Measurements from ENCODE around the gene ICA1. TPM values are rescaled to one million over a fixed set of nuclear protein-coding genes. Genes with fewer than 3 reads are reported as not detected.

Gene ICA1
- total RNA-seq, 1 experiment from 2014 or later, result 0.19 TPM

DNA sequence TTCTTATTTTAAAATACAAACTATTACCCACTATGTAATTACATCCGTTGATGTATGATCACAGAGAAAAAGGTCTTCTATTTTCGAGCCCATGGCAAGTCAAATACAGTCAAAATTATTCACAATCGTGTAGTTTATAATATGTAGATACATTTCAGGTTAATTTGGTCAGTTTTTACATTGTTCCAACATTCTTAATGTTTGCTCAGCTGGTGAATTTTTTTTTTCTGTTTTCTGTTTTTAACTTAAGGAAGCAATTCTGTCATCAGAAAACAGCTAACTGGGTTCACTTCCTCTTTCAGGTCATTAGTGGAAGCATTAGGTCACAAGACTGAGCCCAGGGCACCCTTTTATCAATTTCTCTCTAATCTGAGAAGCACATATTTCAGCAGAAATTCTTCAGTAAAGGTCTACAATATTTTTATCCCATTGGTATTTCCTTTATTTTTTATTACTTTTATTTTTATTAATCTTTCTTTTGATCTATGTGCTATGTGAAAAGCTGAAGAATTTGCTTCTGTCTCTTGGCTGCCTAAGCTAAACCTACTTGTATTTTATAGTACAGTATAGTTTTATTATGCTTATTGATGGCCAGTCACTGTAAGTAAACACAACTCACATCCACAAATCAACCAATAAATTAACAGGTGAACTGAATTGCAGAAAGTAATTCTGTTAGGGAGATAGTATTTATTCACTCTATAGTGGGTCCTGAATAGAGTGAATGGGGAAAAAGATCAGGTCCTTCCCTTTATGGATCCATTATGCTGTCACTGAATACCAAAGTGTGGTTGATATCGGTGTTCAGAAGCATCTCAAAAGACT lies 84.6 kb downstream of the ICA1 start:
- H3K4me2 ChIP-seq (ENCODE audit: low read depth, low read length, poor library complexity, severe bottlenecking), result peak overlapping the region; percentile 69
- peak overlapping the region; percentile 95 for H3K27ac ChIP-seq (ENCODE audit: low read length)
- no peaks in the 10 kb centered on the region for H3K36me3 ChIP-seq (ENCODE audit: insufficient read depth, low read length)
- no peaks in the 10 kb centered on the region for H3K27me3 ChIP-seq (ENCODE audit: low read length)
- no peaks in the 10 kb centered on the region for H3K9me2 ChIP-seq (replicated peaks; ENCODE audit: insufficient read depth, low read length)
- H3K79me2 ChIP-seq (ENCODE audit: low read length), result no peaks in the 10 kb centered on the region
- H3K4me3 ChIP-seq (ENCODE audit: low read length), result peak overlapping the region; percentile 45
- peak; percentile 89 for DNase-seq
- peak overlapping the region; percentile 76 for H2AFZ ChIP-seq (ENCODE audit: low read length)
- no peaks in the 10 kb centered on the region for H4K20me1 ChIP-seq (ENCODE audit: insufficient read depth, low read depth, low read length)
- peak overlapping the region; percentile 63 for H3K9ac ChIP-seq (ENCODE audit: low read length)
- H3K4me1 ChIP-seq (ENCODE audit: low read length), result peaks cover 50% of the 10 kb centered on the region
- no peaks in the 10 kb centered on the region for H3K9me3 ChIP-seq (ENCODE audit: low read length)

DNA sequence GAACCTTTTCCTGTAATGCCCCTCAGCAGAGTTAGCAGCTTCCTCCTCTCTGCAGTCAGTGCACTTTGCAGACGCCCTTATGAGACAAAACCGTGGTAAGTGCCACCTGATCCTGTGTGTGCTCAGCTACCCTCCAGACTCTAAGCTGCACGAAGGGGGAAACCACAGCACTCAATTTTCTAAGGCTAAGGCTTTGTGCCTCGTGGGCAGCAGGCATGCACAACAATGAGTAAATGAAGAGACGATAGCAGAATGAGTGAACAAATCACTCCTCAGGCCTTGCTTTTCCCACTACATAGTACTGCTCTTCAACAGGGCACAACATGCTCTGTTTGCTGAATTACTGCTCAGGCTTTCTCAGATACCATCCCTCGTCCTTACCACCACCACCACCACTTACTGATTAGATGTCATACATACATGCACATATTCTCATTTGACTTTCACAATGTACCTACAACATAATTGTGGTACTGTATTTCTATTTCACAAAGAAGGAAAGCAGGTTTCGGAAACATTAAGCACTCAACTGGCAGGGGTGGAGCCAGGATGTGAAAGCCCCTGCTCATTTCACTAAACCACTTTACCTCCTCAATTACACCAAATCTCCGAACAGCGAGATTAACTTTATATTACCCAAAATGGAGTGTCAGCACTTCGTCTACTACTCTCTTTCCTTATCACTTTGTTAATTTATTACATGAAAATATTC lies 85.4 kb downstream of the ICA1 start:
- H3K9ac ChIP-seq (ENCODE audit: low read length), result peak overlapping the region; percentile 63
- H3K36me3 ChIP-seq (ENCODE audit: insufficient read depth, low read length), result no peaks in the 10 kb centered on the region
- peak overlapping the region; percentile 45 for H3K4me3 ChIP-seq (ENCODE audit: low read length)

DNA sequence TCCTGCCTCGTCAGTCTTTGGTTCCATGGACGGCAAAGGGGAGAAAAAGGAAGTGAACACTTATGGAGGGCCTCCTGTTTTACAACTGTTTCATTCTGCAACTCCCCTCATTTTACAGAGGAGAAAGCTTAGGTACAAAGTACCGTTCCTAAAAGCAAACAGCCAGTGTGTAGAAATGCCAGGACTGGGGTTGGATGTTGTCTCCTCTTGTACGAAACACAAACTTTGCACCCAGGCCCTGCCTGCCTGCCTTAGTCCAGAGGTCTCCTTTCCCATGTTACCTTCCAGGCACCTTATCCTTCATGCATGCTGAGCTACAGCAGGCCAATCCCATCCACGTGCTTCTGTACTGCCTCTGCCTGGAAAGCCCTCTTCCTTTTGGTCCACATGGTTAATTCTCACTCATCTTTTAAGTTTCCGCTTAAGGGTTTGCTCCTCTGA lies 86.0 kb downstream of the ICA1 start:
- DNase-seq, result peak; percentile 44
- H3K4me1 ChIP-seq (ENCODE audit: low read length), result peaks cover 50% of the 10 kb centered on the region
- H3K36me3 ChIP-seq (ENCODE audit: insufficient read depth, low read length), result no peaks in the 10 kb centered on the region
- no peaks in the 10 kb centered on the region for H3K27me3 ChIP-seq (ENCODE audit: low read length)
- no peaks in the 10 kb centered on the region for H3K9me2 ChIP-seq (replicated peaks; ENCODE audit: insufficient read depth, low read length)
- peak overlapping the region; percentile 95 for H3K27ac ChIP-seq (ENCODE audit: low read length)
- H3K79me2 ChIP-seq (ENCODE audit: low read length), result no peaks in the 10 kb centered on the region
- H3K9me3 ChIP-seq (ENCODE audit: low read length), result no peaks in the 10 kb centered on the region
- peak overlapping the region; percentile 45; the same call in 1 of the 2 replicates for H3K4me3 ChIP-seq (ENCODE audit: low read length)
- H2AFZ ChIP-seq (ENCODE audit: low read length), result peak overlapping the region; percentile 76
- H3K4me2 ChIP-seq (ENCODE audit: low read depth, low read length, poor library complexity, severe bottlenecking), result peak overlapping the region; percentile 69
- H3K9ac ChIP-seq (ENCODE audit: low read length), result peak overlapping the region; percentile 63
- H4K20me1 ChIP-seq (ENCODE audit: insufficient read depth, low read depth, low read length), result no peaks in the 10 kb centered on the region

More for the DNA sequence above, 85.4 kb downstream of the ICA1 start:
- H4K20me1 ChIP-seq (ENCODE audit: insufficient read depth, low read depth, low read length), result no peaks in the 10 kb centered on the region
- DNase-seq, result peak; percentile 81
- peak overlapping the region; percentile 76 for H2AFZ ChIP-seq (ENCODE audit: low read length)
- H3K9me3 ChIP-seq (ENCODE audit: low read length), result no peaks in the 10 kb centered on the region
- no peaks in the 10 kb centered on the region for H3K9me2 ChIP-seq (replicated peaks; ENCODE audit: insufficient read depth, low read length)
- no peaks in the 10 kb centered on the region for H3K27me3 ChIP-seq (ENCODE audit: low read length)
- H3K4me2 ChIP-seq (ENCODE audit: low read depth, low read length, poor library complexity, severe bottlenecking), result peak overlapping the region; percentile 69
- peak overlapping the region; percentile 95 for H3K27ac ChIP-seq (ENCODE audit: low read length)
- peaks cover 50% of the 10 kb centered on the region for H3K4me1 ChIP-seq (ENCODE audit: low read length)
- no peaks in the 10 kb centered on the region for H3K79me2 ChIP-seq (ENCODE audit: low read length)

DNA sequence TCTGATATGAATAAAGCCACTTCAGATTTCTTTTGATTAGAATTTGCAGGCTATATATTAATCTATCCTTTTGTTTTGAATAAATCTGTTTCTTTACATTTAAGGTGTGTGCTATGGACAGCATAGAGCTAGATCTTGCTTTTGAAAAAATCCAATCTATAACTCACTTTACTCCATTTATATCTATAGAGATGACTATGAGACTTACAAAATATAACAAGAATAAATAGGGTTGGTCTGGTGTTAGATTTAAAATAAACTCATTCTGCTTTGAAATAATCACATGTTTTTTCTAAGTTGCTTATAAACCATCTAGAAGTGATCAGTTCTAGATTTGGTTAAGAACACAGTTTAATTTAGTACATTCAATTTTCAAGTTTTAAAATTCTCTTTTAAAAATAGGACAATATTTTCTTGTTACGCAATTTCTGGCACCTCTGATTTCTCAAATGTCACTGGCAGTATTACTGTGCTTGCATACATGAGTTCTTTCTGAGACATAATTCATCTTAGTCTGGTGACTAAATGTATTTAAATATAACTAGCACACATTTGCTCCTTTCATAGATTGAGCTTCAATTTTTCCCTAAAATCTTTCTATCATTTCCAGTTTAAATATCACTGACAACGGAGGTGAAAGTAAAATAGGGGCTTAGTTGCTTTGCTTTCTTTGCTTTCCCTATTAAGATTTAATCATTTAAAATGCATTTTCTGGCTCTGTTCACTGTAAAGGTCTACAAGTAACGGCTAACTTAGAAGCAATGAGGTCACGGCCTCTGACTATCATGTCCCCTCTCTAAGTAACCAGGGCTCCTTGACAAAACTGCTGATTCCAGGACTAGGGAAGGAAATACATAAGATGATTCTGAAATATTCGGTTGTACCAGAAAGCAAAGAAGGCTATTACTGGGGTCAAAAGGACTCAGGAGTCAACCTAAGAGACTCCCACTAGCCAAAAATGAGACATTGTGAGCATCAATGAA lies 89.3 kb downstream of the ICA1 start:
- Histone ChIP-seq H3K9me3 (ENCODE audit: low read length) (no peaks in the 10 kb centered on the region), H4K20me1 (ENCODE audit: insufficient read depth, low read depth, low read length) (no peaks in the 10 kb centered on the region), H3K79me2 (ENCODE audit: low read length) (no peaks in the 10 kb centered on the region), H3K4me3 (ENCODE audit: low read length) (no peak overlapping the region), H3K27ac (ENCODE audit: low read length) (no peak overlapping the region), H3K9me2 (replicated peaks; ENCODE audit: insufficient read depth, low read length) (no peaks in the 10 kb centered on the region), H2AFZ (ENCODE audit: low read length) (no peak overlapping the region), H3K36me3 (ENCODE audit: insufficient read depth, low read length) (no peaks in the 10 kb centered on the region), H3K9ac (ENCODE audit: low read length) (no peak overlapping the region), H3K4me2 (ENCODE audit: low read depth, low read length, poor library complexity, severe bottlenecking) (no peak overlapping the region), H3K27me3 (ENCODE audit: low read length) (no peaks in the 10 kb centered on the region), H3K4me1 (ENCODE audit: low read length) (peaks cover 46% of the 10 kb centered on the region)
- DNase-seq, result no peak

DNA sequence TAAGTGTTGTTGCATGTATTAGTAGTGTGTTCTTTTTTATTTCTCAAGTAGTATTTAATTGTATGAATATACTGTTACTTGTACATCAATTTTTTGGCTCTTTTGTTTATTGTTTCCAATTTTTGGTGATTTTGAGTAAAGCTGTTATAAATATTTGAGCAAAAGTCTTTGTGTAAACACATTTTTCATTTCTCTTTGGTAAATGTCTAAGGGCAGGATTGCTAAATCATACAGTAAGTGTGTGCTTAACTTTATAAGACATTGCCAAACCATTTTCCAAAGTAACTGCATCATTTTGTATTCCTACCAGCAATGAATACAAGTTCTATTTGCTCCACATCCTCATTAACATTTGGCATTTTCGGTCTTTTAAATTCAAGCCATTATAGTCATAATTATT lies 92.8 kb downstream of the ICA1 start:
- Histone ChIP-seq H3K27me3 (ENCODE audit: low read length) (no peaks in the 10 kb centered on the region), H3K36me3 (ENCODE audit: insufficient read depth, low read length) (no peaks in the 10 kb centered on the region), H3K4me1 (ENCODE audit: low read length) (peaks cover 31% of the 10 kb centered on the region), H3K79me2 (ENCODE audit: low read length) (no peaks in the 10 kb centered on the region), H3K4me3 (ENCODE audit: low read length) (no peak overlapping the region), H3K9me3 (ENCODE audit: low read length) (no peaks in the 10 kb centered on the region), H4K20me1 (ENCODE audit: insufficient read depth, low read depth, low read length) (no peaks in the 10 kb centered on the region), H3K9ac (ENCODE audit: low read length) (no peak overlapping the region), H3K9me2 (replicated peaks; ENCODE audit: insufficient read depth, low read length) (no peaks in the 10 kb centered on the region), H3K4me2 (ENCODE audit: low read depth, low read length, poor library complexity, severe bottlenecking) (peak overlapping the region; percentile 22), H3K27ac (ENCODE audit: low read length) (no peak overlapping the region), H2AFZ (ENCODE audit: low read length) (no peak overlapping the region)
- DNase-seq, result no peak

DNA sequence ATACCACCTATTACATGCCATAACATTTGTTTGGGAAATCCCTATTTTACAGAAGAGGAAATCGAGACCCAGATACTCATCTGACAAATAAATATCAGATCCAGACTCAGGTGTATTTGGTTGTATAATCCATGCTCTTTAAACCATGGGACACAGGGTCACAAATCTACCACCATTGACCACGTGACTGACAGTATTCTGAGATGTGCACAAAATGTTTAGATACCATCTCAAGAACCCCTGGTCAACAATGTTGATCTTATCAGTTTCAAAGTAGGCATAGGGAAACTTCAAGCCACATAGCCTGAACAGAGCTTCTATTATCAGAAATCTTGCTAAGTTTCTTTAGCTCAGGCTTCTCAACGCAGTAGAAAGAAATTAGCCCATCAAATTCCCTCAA lies 93.6 kb downstream of the ICA1 start:
- H3K9ac ChIP-seq (ENCODE audit: low read length), result no peak overlapping the region
- no peak overlapping the region for H3K27ac ChIP-seq (ENCODE audit: low read length)
- H3K79me2 ChIP-seq (ENCODE audit: low read length), result no peaks in the 10 kb centered on the region
- H3K27me3 ChIP-seq (ENCODE audit: low read length), result no peaks in the 10 kb centered on the region
- no peaks in the 10 kb centered on the region for H3K36me3 ChIP-seq (ENCODE audit: insufficient read depth, low read length)
- no peak overlapping the region for H2AFZ ChIP-seq (ENCODE audit: low read length)
- no peaks in the 10 kb centered on the region for H3K9me3 ChIP-seq (ENCODE audit: low read length)
- H3K4me2 ChIP-seq (ENCODE audit: low read depth, low read length, poor library complexity, severe bottlenecking), result no peak overlapping the region
- no peak overlapping the region for H3K4me3 ChIP-seq (ENCODE audit: low read length)
- no peaks in the 10 kb centered on the region for H4K20me1 ChIP-seq (ENCODE audit: insufficient read depth, low read depth, low read length)
- no peak for DNase-seq
- H3K9me2 ChIP-seq (replicated peaks; ENCODE audit: insufficient read depth, low read length), result no peaks in the 10 kb centered on the region
- H3K4me1 ChIP-seq (ENCODE audit: low read length), result peaks cover 31% of the 10 kb centered on the region

DNA sequence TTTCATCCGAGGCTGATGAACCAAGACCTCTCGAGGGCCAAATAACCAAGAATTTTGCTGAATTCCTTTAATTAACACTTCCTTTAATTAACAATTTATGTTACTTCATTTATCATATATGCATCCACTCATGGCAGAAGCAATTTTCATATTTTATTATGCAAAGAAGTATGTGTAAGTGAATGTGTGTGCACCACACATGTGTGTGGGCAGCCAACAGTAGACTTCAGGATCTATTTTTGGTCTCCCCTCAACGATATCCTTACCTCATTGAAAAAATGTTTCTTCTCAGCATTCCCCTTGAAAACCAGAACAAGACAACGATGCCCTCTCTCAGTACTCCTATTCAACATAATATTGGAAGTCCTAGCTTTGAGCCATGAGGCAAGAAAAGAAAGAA lies 96.8 kb downstream of the ICA1 start:
- Histone ChIP-seq H3K4me2 (ENCODE audit: low read depth, low read length, poor library complexity, severe bottlenecking) (no peak overlapping the region), H2AFZ (ENCODE audit: low read length) (no peak overlapping the region), H4K20me1 (ENCODE audit: insufficient read depth, low read depth, low read length) (no peaks in the 10 kb centered on the region), H3K79me2 (ENCODE audit: low read length) (no peaks in the 10 kb centered on the region), H3K9me3 (ENCODE audit: low read length) (no peaks in the 10 kb centered on the region), H3K9ac (ENCODE audit: low read length) (no peak overlapping the region), H3K4me3 (ENCODE audit: low read length) (no peak overlapping the region), H3K4me1 (ENCODE audit: low read length) (peaks cover 25% of the 10 kb centered on the region), H3K36me3 (ENCODE audit: insufficient read depth, low read length) (no peaks in the 10 kb centered on the region), H3K9me2 (replicated peaks; ENCODE audit: insufficient read depth, low read length) (no peaks in the 10 kb centered on the region), H3K27me3 (ENCODE audit: low read length) (no peaks in the 10 kb centered on the region), H3K27ac (ENCODE audit: low read length) (no peak overlapping the region)
- DNase-seq, result no peak
